Ishikawa (cell line): ENCODE measurements around the gene PTPRJ.

ENCODE experiments used
- CEBPB ChIP-seq: IDR thresholded peaks from 2 replicates; pipeline ENCODE4 v1.6.1; 2012
- CREB1 ChIP-seq: IDR thresholded peaks from 2 replicates; pipeline ENCODE4 v1.6.1; 2012; ENCODE audit warnings: low read depth
- EP300 ChIP-seq: IDR thresholded peaks from 2 replicates; pipeline ENCODE4 v1.6.1; 2012; ENCODE audit warnings: borderline replicate concordance
- REST ChIP-seq: IDR thresholded peaks from 2 replicates; pipeline ENCODE4 v1.6.1; 2012; ENCODE audit warnings: low read depth, mild to moderate bottlenecking
- YY1 ChIP-seq: IDR thresholded peaks from 2 replicates; pipeline ENCODE4 v1.6.1; 2012; ENCODE audit warnings: low read depth

GRCh38 chr11:48101044-48101733 is 120.8 kb downstream of the PTPRJ start:
- TF ChIP-seq CREB1 (no peak), YY1 (no peak), REST (no peak), CEBPB (no peak), EP300 (no peak)
